ENCODE measurements around the gene HPSE2. TPM values are rescaled to one million over a fixed set of nuclear protein-coding genes. Genes with fewer than 3 reads are reported as not detected.
A peak's percentile ranks its signal among the peaks of the same experiment; 100 is the strongest.

HPSE2 gene
- total and polyA plus RNA-seq, 2 of the 13 experiments (the other 11 are each of a cell fraction or from before 2014, with no cell fraction given) = 0.01 TPM; not detected in 1

DNA sequence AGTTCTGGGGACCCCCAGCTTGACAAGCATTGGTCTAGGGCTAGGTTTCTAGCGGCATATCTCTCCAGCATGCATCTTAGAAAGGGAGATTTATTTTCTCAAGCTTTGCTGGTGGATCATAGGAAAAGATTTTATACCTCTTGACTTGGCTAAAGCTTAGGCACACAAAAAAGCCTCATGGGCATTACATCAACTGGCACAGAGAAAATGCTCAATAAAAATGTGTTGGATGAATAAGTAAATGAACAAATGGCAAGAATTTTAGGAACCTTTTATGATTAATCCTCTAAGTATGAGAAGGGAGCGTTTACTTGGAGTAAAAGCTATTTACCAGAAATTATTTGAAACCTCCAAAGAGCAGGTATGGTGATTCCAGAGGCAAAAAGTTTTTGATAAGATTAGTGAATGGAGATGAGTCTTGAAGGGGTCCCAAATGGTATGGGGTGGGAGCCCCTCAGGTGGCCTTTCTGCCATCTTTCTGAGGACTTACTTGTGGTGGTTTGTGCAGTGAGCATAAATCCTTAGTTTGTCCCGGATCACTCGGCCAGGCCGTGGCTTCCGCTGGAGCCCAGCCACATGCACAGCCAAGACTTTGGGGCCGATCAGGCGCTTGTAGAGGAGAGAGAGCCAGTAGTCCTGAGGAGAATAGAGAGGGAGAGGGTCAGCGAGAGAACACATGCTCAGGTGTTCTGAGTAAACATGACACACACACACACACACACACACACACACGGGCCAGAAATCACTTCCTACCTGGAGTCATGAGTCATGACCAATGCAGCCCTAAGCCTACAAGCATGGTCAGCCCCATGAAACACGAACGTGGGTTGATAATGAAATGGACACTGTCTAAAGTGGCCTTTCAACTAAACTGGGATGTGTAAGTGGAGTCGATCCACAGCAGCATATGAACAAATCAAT lies 745.8 kb downstream of the HPSE2 start:
- Histone ChIP-seq H4K20me1 (ENCODE audit: insufficient read depth, low read length) (no peaks in the 10 kb centered on the region), H2AFZ (ENCODE audit: low read length) (no peak overlapping the region), H3K4me3 (replicated peaks in 1 of 3; ENCODE audit: insufficient read depth in 1 of 3, low read depth in 2 of 3, low read length in 3 of 3) (no peak overlapping the region), H3K79me2 (ENCODE audit: insufficient read depth, low read length) (no peaks in the 10 kb centered on the region), H3K9ac (ENCODE audit: insufficient read depth, low read depth, low read length) (no peak overlapping the region), H3K9me3 (ENCODE audit: low read length) (no peaks in the 10 kb centered on the region), H3K4me2 (ENCODE audit: low read depth, low read length) (peak overlapping the region; percentile 22; the same call in 1 of the 2 replicates), H3K4me1 (ENCODE audit: insufficient read depth, low read length) (peaks cover 32% of the 10 kb centered on the region), H3K36me3 (replicated peaks in 1 of 2; ENCODE audit: control insufficient read depth in 1 of 2, insufficient read depth in 2 of 2, low read length in 2 of 2) (no peaks in the 10 kb centered on the region), H3K27ac (ENCODE audit: extremely low read length, insufficient read depth, low read length) (no peak overlapping the region), H3K27me3 (ENCODE audit: control insufficient read depth in 1 of 2, insufficient read depth in 2 of 2, low read length in 2 of 2) (no peaks in the 10 kb centered on the region)
- peak; percentile 47 for DNase-seq (ENCODE audit: low spot score)
- no TSS peak for BruUV-seq (replicated peaks)
- no peak for FAIRE-seq
- in situ Hi-C loops (cut with HindIII; ENCODE audit: extremely low pct_ligation_motif_present, low pct_unique_long_range_greater_than_20kb) = no loop called here
- peak; percentile 45; the same call in 2 of the 3 replicates for ATAC-seq
- intact Hi-C loops (cut with micrococcal nuclease; ENCODE audit: unreplicated experiment) = no loop called here
- ChIA-PET POLR2A (no interaction called here), CTCF (ENCODE audit: low intra/inter-chr PET ratio, low total read pairs) (no interaction called here)
- WGBS (ENCODE audit: low lambda C conversion rate) = 33% methylated on average over 12 of the region's 13 CpGs
- TF ChIP-seq RXRA (CRISPR knock-in tag; IDR thresholded peaks at IDR 0.05) = no peak; the same call in 1 of the 2 replicates
- peak; percentile 45; the same call in 1 of the 2 replicates for TF ChIP-seq HMG20A (CRISPR knock-in tag; IDR thresholded peaks at IDR 0.05; ENCODE audit: borderline replicate concordance)
- no peak for TF ChIP-seq ZNF773 (CRISPR knock-in tag; IDR thresholded peaks at IDR 0.05; ENCODE audit: borderline replicate concordance)
- TF ChIP-seq HOXA5 (CRISPR knock-in tag; IDR thresholded peaks at IDR 0.05) = 0 out of 2 replicates have a peak, but pooled peaks have one; percentile 28
- TF ChIP-seq HNRNPK (IDR thresholded peaks at IDR 0.05; ENCODE audit: low read depth, low read length, poor library complexity, severe bottlenecking) = no peak
- TF ChIP-seq SAP130 (CRISPR knock-in tag; IDR thresholded peaks at IDR 0.05; ENCODE audit: low read depth) = peak; percentile 53; the same call in 1 of the 2 replicates
- TF ChIP-seq ZNF780A (CRISPR knock-in tag; IDR thresholded peaks at IDR 0.05) = no peak
- TF ChIP-seq ZNF644 (CRISPR knock-in tag; IDR thresholded peaks at IDR 0.05; ENCODE audit: low read depth) = peak; percentile 71
- TF ChIP-seq, protein P1, sequence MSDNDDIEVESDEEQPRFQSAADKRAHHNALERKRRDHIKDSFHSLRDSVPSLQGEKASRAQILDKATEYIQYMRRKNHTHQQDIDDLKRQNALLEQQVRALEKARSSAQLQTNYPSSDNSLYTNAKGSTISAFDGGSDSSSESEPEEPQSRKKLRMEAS (IDR thresholded peaks at IDR 0.05) = peak; percentile 56; the same call in 1 of the 2 replicates
- TF ChIP-seq SOX5 (CRISPR knock-in tag; IDR thresholded peaks at IDR 0.05; ENCODE audit: borderline replicate concordance) = 0 out of 2 replicates have a peak, but pooled peaks have one; percentile 13
- TF ChIP-seq, protein P2, sequence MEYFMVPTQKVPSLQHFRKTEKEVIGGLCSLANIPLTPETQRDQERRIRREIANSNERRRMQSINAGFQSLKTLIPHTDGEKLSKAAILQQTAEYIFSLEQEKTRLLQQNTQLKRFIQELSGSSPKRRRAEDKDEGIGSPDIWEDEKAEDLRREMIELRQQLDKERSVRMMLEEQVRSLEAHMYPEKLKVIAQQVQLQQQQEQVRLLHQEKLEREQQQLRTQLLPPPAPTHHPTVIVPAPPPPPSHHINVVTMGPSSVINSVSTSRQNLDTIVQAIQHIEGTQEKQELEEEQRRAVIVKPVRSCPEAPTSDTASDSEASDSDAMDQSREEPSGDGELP (IDR thresholded peaks at IDR 0.05; ENCODE audit: borderline replicate concordance, low read depth) = peak; percentile 82; the same call in 1 of the 2 replicates
- no peak for TF ChIP-seq HNRNPLL (IDR thresholded peaks at IDR 0.05; ENCODE audit: low read depth, low read length, poor library complexity, severe bottlenecking)
- TF ChIP-seq ELF1 (CRISPR knock-in tag; IDR thresholded peaks at IDR 0.05) = 0 out of 2 replicates have a peak, but pooled peaks have one; percentile 24
- peak; percentile 48; the same call in 1 of the 2 replicates for TF ChIP-seq MED1 (CRISPR knock-in tag; IDR thresholded peaks at IDR 0.05)
- peak; percentile 94 for TF ChIP-seq FOSL2 (CRISPR knock-in tag; IDR thresholded peaks at IDR 0.05)
- no peak for TF ChIP-seq ZBTB7A (CRISPR knock-in tag; IDR thresholded peaks at IDR 0.05)
- TF ChIP-seq RARA (CRISPR knock-in tag; IDR thresholded peaks at IDR 0.05) = peak; percentile 51; the same call in 1 of the 2 replicates
- TF ChIP-seq, protein P3, sequence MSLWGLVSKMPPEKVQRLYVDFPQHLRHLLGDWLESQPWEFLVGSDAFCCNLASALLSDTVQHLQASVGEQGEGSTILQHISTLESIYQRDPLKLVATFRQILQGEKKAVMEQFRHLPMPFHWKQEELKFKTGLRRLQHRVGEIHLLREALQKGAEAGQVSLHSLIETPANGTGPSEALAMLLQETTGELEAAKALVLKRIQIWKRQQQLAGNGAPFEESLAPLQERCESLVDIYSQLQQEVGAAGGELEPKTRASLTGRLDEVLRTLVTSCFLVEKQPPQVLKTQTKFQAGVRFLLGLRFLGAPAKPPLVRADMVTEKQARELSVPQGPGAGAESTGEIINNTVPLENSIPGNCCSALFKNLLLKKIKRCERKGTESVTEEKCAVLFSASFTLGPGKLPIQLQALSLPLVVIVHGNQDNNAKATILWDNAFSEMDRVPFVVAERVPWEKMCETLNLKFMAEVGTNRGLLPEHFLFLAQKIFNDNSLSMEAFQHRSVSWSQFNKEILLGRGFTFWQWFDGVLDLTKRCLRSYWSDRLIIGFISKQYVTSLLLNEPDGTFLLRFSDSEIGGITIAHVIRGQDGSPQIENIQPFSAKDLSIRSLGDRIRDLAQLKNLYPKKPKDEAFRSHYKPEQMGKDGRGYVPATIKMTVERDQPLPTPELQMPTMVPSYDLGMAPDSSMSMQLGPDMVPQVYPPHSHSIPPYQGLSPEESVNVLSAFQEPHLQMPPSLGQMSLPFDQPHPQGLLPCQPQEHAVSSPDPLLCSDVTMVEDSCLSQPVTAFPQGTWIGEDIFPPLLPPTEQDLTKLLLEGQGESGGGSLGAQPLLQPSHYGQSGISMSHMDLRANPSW (CRISPR knock-in tag; IDR thresholded peaks at IDR 0.05; ENCODE audit: borderline replicate concordance) = no peak
- TF ChIP-seq MIER3 (CRISPR knock-in tag; IDR thresholded peaks at IDR 0.05; ENCODE audit: borderline replicate concordance) = peak; percentile 33; the same call in 1 of the 2 replicates
- TF ChIP-seq, protein P4, sequence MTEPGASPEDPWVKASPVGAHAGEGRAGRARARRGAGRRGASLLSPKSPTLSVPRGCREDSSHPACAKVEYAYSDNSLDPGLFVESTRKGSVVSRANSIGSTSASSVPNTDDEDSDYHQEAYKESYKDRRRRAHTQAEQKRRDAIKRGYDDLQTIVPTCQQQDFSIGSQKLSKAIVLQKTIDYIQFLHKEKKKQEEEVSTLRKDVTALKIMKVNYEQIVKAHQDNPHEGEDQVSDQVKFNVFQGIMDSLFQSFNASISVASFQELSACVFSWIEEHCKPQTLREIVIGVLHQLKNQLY (CRISPR knock-in tag; IDR thresholded peaks at IDR 0.05) = peak; percentile 65; the same call in 1 of the 2 replicates
- TF ChIP-seq ETV5 (CRISPR knock-in tag; IDR thresholded peaks at IDR 0.05; ENCODE audit: borderline replicate concordance) = peak; percentile 30; the same call in 1 of the 2 replicates
